ENCODE results near the gene DUSP5. TPM values are rescaled to one million over a fixed set of nuclear protein-coding genes. Genes with fewer than 3 reads are reported as not detected.

The DUSP5 gene
- total and polyA plus RNA-seq, 10 of the 15 experiments (the other 5 are each of a cell fraction or from before 2014, with no cell fraction given): 2.1 to 95.9 (median 23.4) TPM

DNA sequence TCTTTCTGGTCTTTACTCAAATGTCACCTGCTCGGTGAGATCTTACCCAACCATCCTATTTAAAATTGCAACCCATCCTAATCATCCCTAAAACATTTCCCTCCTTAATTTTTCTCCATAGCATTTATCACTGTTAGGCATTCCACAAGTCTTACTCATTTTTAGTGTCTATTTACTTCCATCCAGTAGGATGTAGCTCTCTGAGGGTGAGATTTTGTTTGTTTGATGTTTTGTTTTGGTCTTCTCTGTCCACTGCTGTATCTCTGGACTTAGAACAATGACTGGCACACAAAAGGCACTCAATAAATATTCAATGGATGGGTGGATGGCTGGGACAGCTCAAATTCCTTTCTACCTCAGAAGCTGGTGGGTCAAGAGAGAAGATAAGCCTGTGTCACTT, 15.8 kb upstream of the DUSP5 start (continued):
- TF ChIP-seq, protein P1, sequence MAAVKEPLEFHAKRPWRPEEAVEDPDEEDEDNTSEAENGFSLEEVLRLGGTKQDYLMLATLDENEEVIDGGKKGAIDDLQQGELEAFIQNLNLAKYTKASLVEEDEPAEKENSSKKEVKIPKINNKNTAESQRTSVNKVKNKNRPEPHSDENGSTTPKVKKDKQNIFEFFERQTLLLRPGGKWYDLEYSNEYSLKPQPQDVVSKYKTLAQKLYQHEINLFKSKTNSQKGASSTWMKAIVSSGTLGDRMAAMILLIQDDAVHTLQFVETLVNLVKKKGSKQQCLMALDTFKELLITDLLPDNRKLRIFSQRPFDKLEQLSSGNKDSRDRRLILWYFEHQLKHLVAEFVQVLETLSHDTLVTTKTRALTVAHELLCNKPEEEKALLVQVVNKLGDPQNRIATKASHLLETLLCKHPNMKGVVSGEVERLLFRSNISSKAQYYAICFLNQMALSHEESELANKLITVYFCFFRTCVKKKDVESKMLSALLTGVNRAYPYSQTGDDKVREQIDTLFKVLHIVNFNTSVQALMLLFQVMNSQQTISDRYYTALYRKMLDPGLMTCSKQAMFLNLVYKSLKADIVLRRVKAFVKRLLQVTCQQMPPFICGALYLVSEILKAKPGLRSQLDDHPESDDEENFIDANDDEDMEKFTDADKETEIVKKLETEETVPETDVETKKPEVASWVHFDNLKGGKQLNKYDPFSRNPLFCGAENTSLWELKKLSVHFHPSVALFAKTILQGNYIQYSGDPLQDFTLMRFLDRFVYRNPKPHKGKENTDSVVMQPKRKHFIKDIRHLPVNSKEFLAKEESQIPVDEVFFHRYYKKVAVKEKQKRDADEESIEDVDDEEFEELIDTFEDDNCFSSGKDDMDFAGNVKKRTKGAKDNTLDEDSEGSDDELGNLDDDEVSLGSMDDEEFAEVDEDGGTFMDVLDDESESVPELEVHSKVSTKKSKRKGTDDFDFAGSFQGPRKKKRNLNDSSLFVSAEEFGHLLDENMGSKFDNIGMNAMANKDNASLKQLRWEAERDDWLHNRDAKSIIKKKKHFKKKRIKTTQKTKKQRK (IDR thresholded peaks at IDR 0.05; ENCODE audit: low read depth, low read length): no peak

DNA sequence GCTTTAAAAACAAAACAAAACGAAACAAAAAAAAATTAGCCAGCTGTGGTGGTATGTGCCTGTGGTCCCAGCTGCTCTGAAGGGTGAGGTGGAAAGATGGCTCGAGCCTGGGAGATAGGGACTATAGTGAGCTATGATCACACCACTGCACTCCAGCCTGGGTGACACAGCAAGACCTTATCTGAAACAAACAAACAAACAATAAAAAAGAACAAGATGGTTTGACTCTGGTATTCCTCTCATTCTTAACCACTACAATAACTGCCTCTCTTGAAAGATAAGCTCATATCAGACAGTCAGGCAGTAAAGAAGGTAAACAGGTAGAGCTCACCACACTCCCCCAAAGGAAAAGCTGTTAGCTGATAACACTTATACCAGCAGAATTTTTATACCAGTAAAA, 14.1 kb upstream of the DUSP5 start:
- ChIA-PET CTCF (interaction anchor here (0.6 to 3.6 kb wide), 7 partner anchors 8 to 157 kb away, joined by 3 to 20 read pairs (median 3); no protein-coding TSS in a partner anchor), POLR2A (interaction anchor here (1.1 to 1.4 kb wide), 2 partner anchors 11 to 68 kb away, joined by 3 read pairs; no protein-coding TSS in a partner anchor), RAD21 (ENCODE audit: unreplicated experiment) (no interaction called here), SMC1A (ENCODE audit: uncharacterized antibody, unreplicated experiment) (interaction anchor here (0.7 to 3.9 kb wide), 10 partner anchors 8 to 130 kb away, joined by 3 to 14 read pairs (median 4); no protein-coding TSS in a partner anchor)
- WGBS (ENCODE audit: insufficient coverage, insufficient replicate concordance, low lambda C conversion rate, missing lambda C conversion rate): 11% methylated on average over 2 of the region's 2 CpGs
- Histone ChIP-seq H3K4me2 (ENCODE audit: control insufficient read depth, insufficient read depth) (no peak overlapping the region), H3K27ac (ENCODE audit: control insufficient read depth, insufficient read depth) (no peak overlapping the region), H2AFZ (ENCODE audit: control insufficient read depth, low read depth, low read length) (no peak overlapping the region), H3K27me3 (replicated peaks in 1 of 2; ENCODE audit: control insufficient read depth in 2 of 2, insufficient read depth in 2 of 2, low read length in 1 of 2) (peaks cover 0 to 1% of the 10 kb centered on the region in 2 experiments; a peak in 2 of 4 replicates), H3K36me3 (ENCODE audit: control insufficient read depth in 2 of 2, insufficient read depth in 2 of 2, low read length in 1 of 2) (no peaks in the 10 kb centered on the region), H3K79me2 (ENCODE audit: control insufficient read depth, insufficient read depth, low read length) (no peaks in the 10 kb centered on the region), H3K9ac (ENCODE audit: control insufficient read depth, insufficient read depth, low read length) (no peak overlapping the region), H3K9me3 (replicated peaks; ENCODE audit: control insufficient read depth, insufficient read depth, low read length) (no peaks in the 10 kb centered on the region), H3K4me3 (no peak overlapping the region), H3K4me1 (ENCODE audit: control insufficient read depth, insufficient read depth, low read length) (peaks cover 6% of the 10 kb centered on the region), H4K20me1 (ENCODE audit: control insufficient read depth, insufficient read depth) (no peaks in the 10 kb centered on the region)
- TF ChIP-seq, protein P2, sequence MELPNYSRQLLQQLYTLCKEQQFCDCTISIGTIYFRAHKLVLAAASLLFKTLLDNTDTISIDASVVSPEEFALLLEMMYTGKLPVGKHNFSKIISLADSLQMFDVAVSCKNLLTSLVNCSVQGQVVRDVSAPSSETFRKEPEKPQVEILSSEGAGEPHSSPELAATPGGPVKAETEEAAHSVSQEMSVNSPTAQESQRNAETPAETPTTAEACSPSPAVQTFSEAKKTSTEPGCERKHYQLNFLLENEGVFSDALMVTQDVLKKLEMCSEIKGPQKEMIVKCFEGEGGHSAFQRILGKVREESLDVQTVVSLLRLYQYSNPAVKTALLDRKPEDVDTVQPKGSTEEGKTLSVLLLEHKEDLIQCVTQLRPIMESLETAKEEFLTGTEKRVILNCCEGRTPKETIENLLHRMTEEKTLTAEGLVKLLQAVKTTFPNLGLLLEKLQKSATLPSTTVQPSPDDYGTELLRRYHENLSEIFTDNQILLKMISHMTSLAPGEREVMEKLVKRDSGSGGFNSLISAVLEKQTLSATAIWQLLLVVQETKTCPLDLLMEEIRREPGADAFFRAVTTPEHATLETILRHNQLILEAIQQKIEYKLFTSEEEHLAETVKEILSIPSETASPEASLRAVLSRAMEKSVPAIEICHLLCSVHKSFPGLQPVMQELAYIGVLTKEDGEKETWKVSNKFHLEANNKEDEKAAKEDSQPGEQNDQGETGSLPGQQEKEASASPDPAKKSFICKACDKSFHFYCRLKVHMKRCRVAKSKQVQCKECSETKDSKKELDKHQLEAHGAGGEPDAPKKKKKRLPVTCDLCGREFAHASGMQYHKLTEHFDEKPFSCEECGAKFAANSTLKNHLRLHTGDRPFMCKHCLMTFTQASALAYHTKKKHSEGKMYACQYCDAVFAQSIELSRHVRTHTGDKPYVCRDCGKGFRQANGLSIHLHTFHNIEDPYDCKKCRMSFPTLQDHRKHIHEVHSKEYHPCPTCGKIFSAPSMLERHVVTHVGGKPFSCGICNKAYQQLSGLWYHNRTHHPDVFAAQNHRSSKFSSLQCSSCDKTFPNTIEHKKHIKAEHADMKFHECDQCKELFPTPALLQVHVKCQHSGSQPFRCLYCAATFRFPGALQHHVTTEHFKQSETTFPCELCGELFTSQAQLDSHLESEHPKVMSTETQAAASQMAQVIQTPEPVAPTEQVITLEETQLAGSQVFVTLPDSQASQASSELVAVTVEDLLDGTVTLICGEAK (IDR thresholded peaks at IDR 0.05; ENCODE audit: borderline replicate concordance): no peak
- TF ChIP-seq IRF4 (IDR thresholded peaks at IDR 0.05; ENCODE audit: low read depth, low read length): no peak
- no peak for ATAC-seq
- in situ Hi-C loops (cut with MboI) (no loop called here), intact Hi-C loops (cut with micrococcal nuclease; ENCODE audit: unreplicated experiment) (no loop called here)
- no peak for DNase-seq (ENCODE audit: low read depth, low spot score)
- no TSS peak for BruUV-seq (replicated peaks)
- FAIRE-seq: no peak
